SK-N-SH (cell line): ENCODE results near the gene SERP2. TPM values are rescaled to one million over a fixed set of nuclear protein-coding genes. Genes with fewer than 3 reads are reported as not detected.
A peak's percentile ranks its signal among the peaks of the same experiment; 100 is the strongest.

ENCODE experiments used
- CTCF ChIA-PET: fragments of 300-600, 350-600 bp; formaldehyde crosslinking; extraction: SDS; loops from one replicate; lab custom pipeline; 2021; lab: Yijun Ruan, JAX
- POLR2A ChIA-PET: fragments of 350-600 bp; sonication (Branson Sonifier 250); formaldehyde crosslinking; extraction: SDS; loops from one replicate; lab custom pipeline; 2020; ENCODE audit warnings: antibody characterized with exemption, inconsistent platforms; lab: Yijun Ruan, JAX
- DNase-seq: peaks from one replicate; pipeline ENCODE4 v3.0.0; 2012
- H2AFZ ChIP-seq: fragments of 200-600 bp; sonication (generic); 2 replicates; pipeline ENCODE4 v1.8.1; 2016; ENCODE audit warnings: antibody characterized with exemption, mild to moderate bottlenecking, low read depth
- H3F3A ChIP-seq: fragments of 200-600 bp; sonication (generic); replicated peaks from 2 replicates; pipeline ENCODE3; 2016; ENCODE audit warnings: antibody characterized with exemption, mild to moderate bottlenecking; ENCODE audit not compliant: insufficient read depth
- H3K27ac ChIP-seq, 2 experiments: fragments of 200-500 bp in 1 of 2; fragments of 200-600 bp in 1 of 2; sonication (Bioruptor generic) in 1 of 2; sonication (generic), shearing (Covaris generic) in 1 of 2; 2 replicates each; pipeline versions ENCODE4 v1.5.1 to v1.6.1; 2014 to 2016; ENCODE audit warnings: low read depth in 2 of 2, inconsistent platforms in 1 of 2, low read length in 1 of 2, mild to moderate bottlenecking in 1 of 2, mixed read lengths in 1 of 2
- H3K27me3 ChIP-seq: fragments of 200-600 bp; sonication (generic), shearing (Covaris generic); 2 replicates; pipeline ENCODE4 v1.6.1; 2016; ENCODE audit warnings: mixed run types; ENCODE audit not compliant: insufficient read depth
- H3K36me3 ChIP-seq, 2 experiments: fragments of 200-500 bp in 1 of 2; fragments of 200-600 bp in 1 of 2; sonication (Bioruptor generic) in 1 of 2; sonication (generic) in 1 of 2; replicated peaks in 1 of 2; 2 replicates each; pipeline versions ENCODE3 to v1.5.1; 2014 to 2016; ENCODE audit warnings: low read length in 1 of 2, mild to moderate bottlenecking in 1 of 2; ENCODE audit not compliant: insufficient read depth in 2 of 2, control insufficient read depth in 1 of 2
- H3K4me1 ChIP-seq, 2 experiments: fragments of 200-500 bp in 1 of 2; fragments of 200-600 bp in 1 of 2; sonication (Bioruptor generic) in 1 of 2; sonication (generic), shearing (Covaris generic) in 1 of 2; 2 replicates each; pipeline versions ENCODE4 v1.5.1 to v1.6.1; 2014 to 2016; ENCODE audit warnings: low read depth in 1 of 2, low read length in 1 of 2, mixed run types in 1 of 2; ENCODE audit not compliant: insufficient read depth in 2 of 2, control insufficient read depth in 1 of 2
- H3K4me2 ChIP-seq: fragments of 200-600 bp; sonication (generic), shearing (Covaris generic); 2 replicates; pipeline ENCODE4 v1.6.1; 2017; ENCODE audit warnings: mixed run types
- H3K4me3 ChIP-seq, 2 experiments: fragments of 200-500 bp in 1 of 2; fragments of 200-600 bp in 1 of 2; sonication (Bioruptor generic) in 1 of 2; sonication (generic), shearing (Covaris generic) in 1 of 2; 2 replicates each; pipeline versions ENCODE4 v1.5.1 to v1.8.1; 2014 to 2016; ENCODE audit warnings: low read depth in 2 of 2, inconsistent platforms in 1 of 2, low read length in 1 of 2, mild to moderate bottlenecking in 1 of 2, mixed read lengths in 1 of 2, moderate library complexity in 1 of 2
- H3K79me2 ChIP-seq: fragments of 200-600 bp; sonication (generic); 2 replicates; pipeline ENCODE4 v1.8.1; 2017; ENCODE audit warnings: mild to moderate bottlenecking; ENCODE audit not compliant: insufficient read depth
- H3K9ac ChIP-seq: fragments of 200-600 bp; sonication (generic); 2 replicates; pipeline ENCODE4 v1.6.1; 2017; ENCODE audit warnings: mixed run types
- H3K9me2 ChIP-seq: fragments of 200-600 bp; sonication (generic); 2 replicates; pipeline ENCODE4 v1.6.1; 2017; ENCODE audit warnings: mixed run types
- H3K9me3 ChIP-seq: fragments of 200-600 bp; sonication (generic); 2 replicates; pipeline ENCODE4 v1.6.1; 2017; ENCODE audit warnings: mixed run types, mild to moderate bottlenecking, moderate library complexity
- H4K20me1 ChIP-seq: fragments of 200-600 bp; sonication (generic); 2 replicates; pipeline ENCODE4 v1.6.1; 2017; ENCODE audit warnings: mild to moderate bottlenecking, mixed run types; ENCODE audit not compliant: insufficient read depth
- CHD2 ChIP-seq: fragments of 150-350 bp; IDR thresholded peaks from 2 replicates; pipeline ENCODE4 v1.6.1; 2018; ENCODE audit warnings: low read length; ENCODE audit not compliant: partially characterized antibody
- ELF1 ChIP-seq: IDR thresholded peaks from 2 replicates; pipeline ENCODE4 v1.4.0; 2012
- EP300 ChIP-seq, 2 experiments: IDR thresholded peaks; 2 replicates each; pipeline versions ENCODE4 v1.4.0 to v1.6.1; 2012; ENCODE audit warnings: borderline replicate concordance in 1 of 2, low read depth in 1 of 2, low read length in 1 of 2
- EZH2phosphoT487 ChIP-seq: fragments of 200-600 bp; sonication (generic); IDR thresholded peaks from 2 replicates; pipeline ENCODE4 v1.6.1; 2017; ENCODE audit warnings: low read depth, mixed run types, mild to moderate bottlenecking, antibody characterized with exemption, moderate library complexity, borderline replicate concordance
- FOSL2 ChIP-seq: IDR thresholded peaks from 2 replicates; pipeline ENCODE4 v1.4.0; 2012; ENCODE audit warnings: low read depth, mild to moderate bottlenecking, moderate library complexity, borderline replicate concordance
- FOXJ3 ChIP-seq: sonication (generic); formaldehyde crosslinking; IDR thresholded peaks from 2 replicates; pipeline ENCODE4 v1.5.1; 2020; ENCODE audit warnings: mild to moderate bottlenecking, missing genetic modification reagents
- JUND ChIP-seq: IDR thresholded peaks from 2 replicates; pipeline ENCODE4 v1.4.0; 2012
- MEF2A ChIP-seq: IDR thresholded peaks from 2 replicates; pipeline ENCODE4 v1.4.0; 2012; ENCODE audit warnings: low read depth, borderline replicate concordance
- MXI1 ChIP-seq: IDR thresholded peaks from 2 replicates; pipeline ENCODE4 v1.6.1; 2012; ENCODE audit warnings: mild to moderate bottlenecking, low read depth, low read length, improper control_type of control experiment
- NFIC ChIP-seq: IDR thresholded peaks from 2 replicates; pipeline ENCODE4 v1.4.0; 2012; ENCODE audit warnings: borderline replicate concordance
- NRF1 ChIP-seq: IDR thresholded peaks from 2 replicates; pipeline ENCODE4 v1.6.1; 2012; ENCODE audit warnings: low read depth, mild to moderate bottlenecking, low read length
- POLR2AphosphoS5 ChIP-seq: IDR thresholded peaks from 2 replicates; pipeline ENCODE4 v1.6.1; 2012; ENCODE audit warnings: low read depth, low read length
- SMC3 ChIP-seq: IDR thresholded peaks from 2 replicates; pipeline ENCODE4 v1.6.1; 2012; ENCODE audit warnings: low read depth, low read length, improper control_type of control experiment
- TEAD4 ChIP-seq: IDR thresholded peaks from 2 replicates; pipeline ENCODE4 v1.4.0; 2012; ENCODE audit warnings: mild to moderate bottlenecking, borderline replicate concordance; ENCODE audit not compliant: insufficient read depth
- WGBS: methylation state at CpG from one replicate; pipeline ENCODE4 v1.1.6; 2017; ENCODE audit warnings: low lambda C conversion rate; 5-methylcytosine and 5-hydroxymethylcytosine counted together
- polyA plus RNA-seq, 3 experiments: library from polyadenylated mRNA; depleted of rRNA; stranded (reverse); fragments of >200 nt; gene quantifications; 2 replicates each; pipeline ENCODE4 v1.2.3, GENCODE V29; 2012
- TF ChIP-seq, protein P1 (sequence below): IDR thresholded peaks from 2 replicates; pipeline ENCODE4 v1.4.0; 2012; ENCODE audit warnings: low read depth, borderline replicate concordance
- TF ChIP-seq, protein P2 (sequence below): fragments of 150-350 bp; IDR thresholded peaks from 2 replicates; pipeline ENCODE4 v1.6.1; 2016; ENCODE audit warnings: mild to moderate bottlenecking, low read depth, low read length
- TF ChIP-seq, protein P3 (sequence below): IDR thresholded peaks from 2 replicates; pipeline ENCODE4 v1.6.1; 2012; ENCODE audit warnings: mild to moderate bottlenecking, low read depth, low read length, moderate library complexity

SERP2 gene
- polyA plus RNA-seq, 1 of the 3 experiments (the other 2 are of a cell fraction): 4.9 TPM

DNA sequence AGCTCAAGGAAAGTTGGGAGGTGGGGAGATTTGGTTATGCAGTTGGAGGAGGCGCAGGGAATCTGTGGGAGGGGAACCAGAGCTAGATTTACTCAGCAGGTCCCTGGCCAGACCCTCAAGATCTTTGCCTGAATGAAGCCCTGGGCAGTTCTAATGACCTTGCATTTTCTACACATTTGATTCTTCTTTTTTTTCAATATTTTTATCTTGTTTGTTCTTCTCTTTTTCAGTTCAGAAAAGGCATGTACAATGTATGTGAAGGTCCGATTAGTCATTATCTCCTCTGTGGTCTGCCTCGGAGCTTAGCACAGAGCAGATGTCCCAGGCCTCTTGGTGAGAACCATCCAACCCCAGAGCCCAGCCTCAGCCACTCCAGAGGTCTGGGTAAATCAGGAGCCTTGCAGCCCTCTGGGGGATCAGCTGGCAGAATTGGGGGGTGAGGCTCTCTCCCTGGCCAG is 24.2 kb downstream of the SERP2 start:
- H3K27ac ChIP-seq: peak overlapping the region in 1 of 2 experiments; percentile 98; a peak in 2 of 4 replicates
- 97% methylated on average over 3 of the region's 3 CpGs for WGBS
- TF ChIP-seq FOSL2 (no peak), MXI1 (no peak), FOXJ3 (CRISPR knock-in tag) (no peak), EP300 (IDR thresholded peaks at IDR 0.05; ENCODE audit: borderline replicate concordance in 1 of 2, low read depth in 1 of 2, low read length in 1 of 2) (no peak), ELF1 (no peak), MEF2A (no peak), NFIC (no peak), NRF1 (no peak), SMC3 (no peak), POLR2AphosphoS5 (no peak), EZH2phosphoT487 (no peak)
- TF ChIP-seq, protein P1, sequence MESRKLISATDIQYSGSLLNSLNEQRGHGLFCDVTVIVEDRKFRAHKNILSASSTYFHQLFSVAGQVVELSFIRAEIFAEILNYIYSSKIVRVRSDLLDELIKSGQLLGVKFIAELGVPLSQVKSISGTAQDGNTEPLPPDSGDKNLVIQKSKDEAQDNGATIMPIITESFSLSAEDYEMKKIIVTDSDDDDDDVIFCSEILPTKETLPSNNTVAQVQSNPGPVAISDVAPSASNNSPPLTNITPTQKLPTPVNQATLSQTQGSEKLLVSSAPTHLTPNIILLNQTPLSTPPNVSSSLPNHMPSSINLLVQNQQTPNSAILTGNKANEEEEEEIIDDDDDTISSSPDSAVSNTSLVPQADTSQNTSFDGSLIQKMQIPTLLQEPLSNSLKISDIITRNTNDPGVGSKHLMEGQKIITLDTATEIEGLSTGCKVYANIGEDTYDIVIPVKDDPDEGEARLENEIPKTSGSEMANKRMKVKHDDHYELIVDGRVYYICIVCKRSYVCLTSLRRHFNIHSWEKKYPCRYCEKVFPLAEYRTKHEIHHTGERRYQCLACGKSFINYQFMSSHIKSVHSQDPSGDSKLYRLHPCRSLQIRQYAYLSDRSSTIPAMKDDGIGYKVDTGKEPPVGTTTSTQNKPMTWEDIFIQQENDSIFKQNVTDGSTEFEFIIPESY: no peak
- TF ChIP-seq, protein P2, sequence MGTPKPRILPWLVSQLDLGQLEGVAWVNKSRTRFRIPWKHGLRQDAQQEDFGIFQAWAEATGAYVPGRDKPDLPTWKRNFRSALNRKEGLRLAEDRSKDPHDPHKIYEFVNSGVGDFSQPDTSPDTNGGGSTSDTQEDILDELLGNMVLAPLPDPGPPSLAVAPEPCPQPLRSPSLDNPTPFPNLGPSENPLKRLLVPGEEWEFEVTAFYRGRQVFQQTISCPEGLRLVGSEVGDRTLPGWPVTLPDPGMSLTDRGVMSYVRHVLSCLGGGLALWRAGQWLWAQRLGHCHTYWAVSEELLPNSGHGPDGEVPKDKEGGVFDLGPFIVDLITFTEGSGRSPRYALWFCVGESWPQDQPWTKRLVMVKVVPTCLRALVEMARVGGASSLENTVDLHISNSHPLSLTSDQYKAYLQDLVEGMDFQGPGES: no peak
- TF ChIP-seq, all 33 proteins: peak for 0
- Histone ChIP-seq H3K9ac (no peak overlapping the region), H3K4me2 (no peak overlapping the region), H3K4me1 (peaks cover 0 to 45% of the 10 kb centered on the region in 2 experiments; a peak in 2 of 4 replicates), H3K9me2 (no peaks in the 10 kb centered on the region), H3K79me2 (no peaks in the 10 kb centered on the region), H3K36me3 (no peaks in the 10 kb centered on the region), H3K4me3 (no peak overlapping the region), H3K9me3 (no peaks in the 10 kb centered on the region), H3K27me3 (no peaks in the 10 kb centered on the region), H2AFZ (no peak overlapping the region), H4K20me1 (no peaks in the 10 kb centered on the region), H3F3A (no peaks in the 10 kb centered on the region)
- ChIA-PET CTCF (interaction anchor here (1.2 to 1.7 kb wide), 5 partner anchors 25 to 490 kb away, joined by 3 to 5 read pairs (median 4); no protein-coding TSS in a partner anchor), POLR2A (interaction anchor here (5.3 kb wide), 1 partner anchor 38 kb away, joined by 59 read pairs; no protein-coding TSS in a partner anchor)
- DNase-seq: no peak

DNA sequence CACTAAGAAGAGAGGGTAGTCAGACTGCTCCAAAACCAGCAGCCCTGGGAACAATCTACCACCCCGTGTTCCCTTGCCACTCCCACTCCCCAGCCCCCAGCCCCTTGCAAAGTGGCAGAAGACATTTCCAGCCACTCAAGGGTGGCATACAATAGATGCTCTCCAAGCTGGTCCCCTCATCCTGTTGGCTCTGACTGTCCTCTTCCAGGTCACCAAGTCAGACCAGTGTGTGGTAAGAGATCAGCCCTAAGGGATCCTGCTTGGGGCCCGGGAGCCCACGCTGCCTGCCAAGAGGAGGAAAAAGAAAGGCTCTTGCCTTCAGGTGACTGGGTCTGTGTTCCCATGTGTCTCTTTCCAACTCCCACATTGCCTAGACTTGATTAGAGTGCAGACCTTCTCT is 25.0 kb downstream of the SERP2 start:
- no peaks in the 10 kb centered on the region for H4K20me1 ChIP-seq
- CTCF ChIA-PET: interaction anchor here (1.2 to 1.7 kb wide), 4 partner anchors 26 to 491 kb away, joined by 3 to 5 read pairs (median 4); no protein-coding TSS in a partner anchor
- H3K4me1 ChIP-seq: peaks cover 0 to 51% of the 10 kb centered on the region in 2 experiments; a peak in 2 of 4 replicates
- H3K4me3 ChIP-seq: no peak overlapping the region
- POLR2A ChIA-PET: interaction anchor here (5.3 kb wide), 1 partner anchor 37 kb away, joined by 59 read pairs; no protein-coding TSS in a partner anchor
- H3F3A ChIP-seq: no peaks in the 10 kb centered on the region
- peak overlapping the region in 1 of 2 experiments; percentile 98; a peak in 1 of 4 replicates for H3K27ac ChIP-seq
- WGBS: 92% methylated on average over 3 of the region's 3 CpGs
- no peaks in the 10 kb centered on the region for H3K79me2 ChIP-seq
- H2AFZ ChIP-seq: no peak overlapping the region
- H3K9me2 ChIP-seq: no peaks in the 10 kb centered on the region
- no peak for DNase-seq
- no peaks in the 10 kb centered on the region for H3K27me3 ChIP-seq
- no peak overlapping the region for H3K4me2 ChIP-seq
- H3K36me3 ChIP-seq: no peaks in the 10 kb centered on the region
- H3K9ac ChIP-seq: no peak overlapping the region
- H3K9me3 ChIP-seq: no peaks in the 10 kb centered on the region
- TF ChIP-seq JUND (no peak), ELF1 (no peak), TEAD4 (no peak), NFIC (no peak), CHD2 (no peak), MXI1 (no peak), FOSL2 (no peak)
- TF ChIP-seq, protein P3, sequence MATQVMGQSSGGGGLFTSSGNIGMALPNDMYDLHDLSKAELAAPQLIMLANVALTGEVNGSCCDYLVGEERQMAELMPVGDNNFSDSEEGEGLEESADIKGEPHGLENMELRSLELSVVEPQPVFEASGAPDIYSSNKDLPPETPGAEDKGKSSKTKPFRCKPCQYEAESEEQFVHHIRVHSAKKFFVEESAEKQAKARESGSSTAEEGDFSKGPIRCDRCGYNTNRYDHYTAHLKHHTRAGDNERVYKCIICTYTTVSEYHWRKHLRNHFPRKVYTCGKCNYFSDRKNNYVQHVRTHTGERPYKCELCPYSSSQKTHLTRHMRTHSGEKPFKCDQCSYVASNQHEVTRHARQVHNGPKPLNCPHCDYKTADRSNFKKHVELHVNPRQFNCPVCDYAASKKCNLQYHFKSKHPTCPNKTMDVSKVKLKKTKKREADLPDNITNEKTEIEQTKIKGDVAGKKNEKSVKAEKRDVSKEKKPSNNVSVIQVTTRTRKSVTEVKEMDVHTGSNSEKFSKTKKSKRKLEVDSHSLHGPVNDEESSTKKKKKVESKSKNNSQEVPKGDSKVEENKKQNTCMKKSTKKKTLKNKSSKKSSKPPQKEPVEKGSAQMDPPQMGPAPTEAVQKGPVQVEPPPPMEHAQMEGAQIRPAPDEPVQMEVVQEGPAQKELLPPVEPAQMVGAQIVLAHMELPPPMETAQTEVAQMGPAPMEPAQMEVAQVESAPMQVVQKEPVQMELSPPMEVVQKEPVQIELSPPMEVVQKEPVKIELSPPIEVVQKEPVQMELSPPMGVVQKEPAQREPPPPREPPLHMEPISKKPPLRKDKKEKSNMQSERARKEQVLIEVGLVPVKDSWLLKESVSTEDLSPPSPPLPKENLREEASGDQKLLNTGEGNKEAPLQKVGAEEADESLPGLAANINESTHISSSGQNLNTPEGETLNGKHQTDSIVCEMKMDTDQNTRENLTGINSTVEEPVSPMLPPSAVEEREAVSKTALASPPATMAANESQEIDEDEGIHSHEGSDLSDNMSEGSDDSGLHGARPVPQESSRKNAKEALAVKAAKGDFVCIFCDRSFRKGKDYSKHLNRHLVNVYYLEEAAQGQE: no peak
- TF ChIP-seq, protein P2: no peak
